Activated B cell treated with CpG ODN at 0.5 μM for 24 hours (primary cell): ENCODE measurements around the gene UPF3A. TPM values are rescaled to one million over a fixed set of nuclear protein-coding genes. Genes with fewer than 3 reads are reported as not detected.

ENCODE experiments used
- ATAC-seq: fragments of 200-7000 bp; cut with Tn5 transposase; one replicate; pipeline ENCODE4 v1.10.0; 2021; ENCODE audit warnings: low read depth, mild to moderate bottlenecking, moderate library complexity
- CTCF ChIA-PET: fragments of 350-600 bp; sonication (Branson Sonifier 250); formaldehyde crosslinking; loops from one replicate; lab custom pipeline; 2021; ENCODE audit warnings: antibody characterized with exemption; lab: Charles Lee
- POLR2A ChIA-PET: fragments of 350-600 bp; sonication (Branson Sonifier 250); formaldehyde crosslinking; loops from one replicate; lab custom pipeline; 2021; ENCODE audit warnings: antibody characterized with exemption; lab: Charles Lee
- DNase-seq: peaks from one replicate; pipeline ENCODE4 v3.0.0; 2022
- H3K27ac Mint-ChIP-seq: one replicate; pipeline ENCODE4 v1.8.0; 2020; ENCODE audit warnings: mixed read lengths
- H3K27me3 Mint-ChIP-seq: one replicate; pipeline ENCODE4 v1.8.0; 2021; ENCODE audit warnings: mixed read lengths
- H3K36me3 Mint-ChIP-seq: one replicate; pipeline ENCODE4 v1.8.0; 2021; ENCODE audit warnings: low read depth, mixed read lengths
- H3K4me1 Mint-ChIP-seq: one replicate; pipeline ENCODE4 v1.8.0; 2021; ENCODE audit warnings: mixed read lengths
- H3K4me3 Mint-ChIP-seq: one replicate; pipeline ENCODE4 v1.8.0; 2020; ENCODE audit warnings: mild to moderate bottlenecking, mixed read lengths
- H3K9me3 Mint-ChIP-seq: one replicate; pipeline ENCODE4 v1.8.0; 2020; ENCODE audit warnings: mixed read lengths
- CTCF ChIP-seq: fragments of 200-600 bp; IDR thresholded peaks from one replicate; pipeline ENCODE4 v1.8.0; 2022; ENCODE audit warnings: antibody characterized with exemption, mild to moderate bottlenecking
- intact Hi-C: fragments of 100-400 bp; cut with micrococcal nuclease; formaldehyde crosslinking; loops from one replicate; pipeline ENCODE4 v1.15.1; 2024
- total RNA-seq: library from RNA; stranded (reverse); gene quantifications from 2 replicates; pipeline ENCODE4 v1.2.3, GENCODE V29; 2022

The UPF3A gene
- total RNA-seq, 1 donor from 2014 or later, result 83.2 TPM

- ChIA-PET CTCF (no interaction called here), POLR2A (no interaction called here)
- Mint-ChIP-seq H3K27me3 (no peaks in the 10 kb centered on the region), H3K36me3 (peaks cover 71% of the 10 kb centered on the region), H3K27ac (no peak overlapping the region), H3K4me3 (no peak overlapping the region), H3K9me3 (no peaks in the 10 kb centered on the region), H3K4me1 (peaks cover 25% of the 10 kb centered on the region)
- no peak for DNase-seq
- intact Hi-C loops, result no loop called here
- no peak for ATAC-seq
- no peak for TF ChIP-seq CTCF
These were observed 3.9 kb downstream of the UPF3A start for GRCh38 chr13:114285166-114285808.

GRCh38 chr13:114286808-114287207 is 5.4 kb downstream of the UPF3A start:
- CTCF ChIA-PET, result no interaction called here
- ATAC-seq (no peak), DNase-seq (no peak)
- no peak for TF ChIP-seq CTCF
- no peak overlapping the region for H3K4me3 Mint-ChIP-seq
- H3K27ac Mint-ChIP-seq, result no peak overlapping the region
- H3K9me3 Mint-ChIP-seq, result no peaks in the 10 kb centered on the region
- intact Hi-C loops, result no loop called here
- H3K4me1 Mint-ChIP-seq, result peaks cover 18% of the 10 kb centered on the region
- no peaks in the 10 kb centered on the region for H3K27me3 Mint-ChIP-seq
- POLR2A ChIA-PET, result no interaction called here
- H3K36me3 Mint-ChIP-seq, result peaks cover 74% of the 10 kb centered on the region

- ChIA-PET CTCF (no interaction called here), POLR2A (no interaction called here)
- TF ChIP-seq CTCF, result no peak
- ATAC-seq (no peak), DNase-seq (no peak)
- H3K36me3 Mint-ChIP-seq, result peaks cover 83% of the 10 kb centered on the region
- intact Hi-C loops, result no loop called here
- peaks cover 11% of the 10 kb centered on the region for H3K4me1 Mint-ChIP-seq
- no peak overlapping the region for H3K27ac Mint-ChIP-seq
- H3K4me3 Mint-ChIP-seq, result no peak overlapping the region
- H3K27me3 Mint-ChIP-seq, result no peaks in the 10 kb centered on the region
- no peaks in the 10 kb centered on the region for H3K9me3 Mint-ChIP-seq
These were observed 6.8 kb downstream of the UPF3A start for GRCh38 chr13:114288157-114288591.

- Mint-ChIP-seq H3K4me1 (no peaks in the 10 kb centered on the region), H3K4me3 (no peak overlapping the region), H3K36me3 (peaks cover 62% of the 10 kb centered on the region), H3K9me3 (no peaks in the 10 kb centered on the region), H3K27me3 (no peaks in the 10 kb centered on the region), H3K27ac (no peak overlapping the region)
- ChIA-PET CTCF (no interaction called here), POLR2A (no interaction called here)
- ATAC-seq, result no peak
- no peak for TF ChIP-seq CTCF
- intact Hi-C loops, result no loop called here
- DNase-seq, result no peak
These were observed 15.0 kb downstream of the UPF3A start for GRCh38 chr13:114296448-114296847.

GRCh38 chr13:114296902-114297301 is 15.5 kb downstream of the UPF3A start:
- no peak overlapping the region for H3K4me3 Mint-ChIP-seq
- no peak overlapping the region for H3K27ac Mint-ChIP-seq
- no peaks in the 10 kb centered on the region for H3K27me3 Mint-ChIP-seq
- no peak for ATAC-seq
- no peak for DNase-seq
- ChIA-PET CTCF (no interaction called here), POLR2A (no interaction called here)
- H3K36me3 Mint-ChIP-seq, result peaks cover 62% of the 10 kb centered on the region
- intact Hi-C loops, result no loop called here
- no peaks in the 10 kb centered on the region for H3K9me3 Mint-ChIP-seq
- TF ChIP-seq CTCF, result no peak
- H3K4me1 Mint-ChIP-seq, result no peaks in the 10 kb centered on the region
